Activated CD8-positive, alpha-beta memory T cell treated with anti-CD3 and anti-CD28 coated beads for 1 hour (primary cell): ENCODE data around the gene MYCBP2.
"Not testable (repeated sequence)": the region's sequence is repeated elsewhere in the genome, so short reads cannot be mapped to it uniquely, and the experiment has no call there.

Experiments
- DNase-seq, 2 donors: peaks; one replicate each; pipeline ENCODE4 v3.0.0-alpha.2; 2020; ENCODE audit warnings: low read depth in 1 of 2; ENCODE audit errors: extremely low read depth in 1 of 2

MYCBP2 gene

GRCh38 chr13:77326905-77327604 is at the start of gene MYCBP2:
TSS of gene MYCBP2 (minus strand) at chr13:77327094. CDS start at chr13:77326775, 319 bp downstream.
- peak; percentile 93 for DNase-seq

DNA sequence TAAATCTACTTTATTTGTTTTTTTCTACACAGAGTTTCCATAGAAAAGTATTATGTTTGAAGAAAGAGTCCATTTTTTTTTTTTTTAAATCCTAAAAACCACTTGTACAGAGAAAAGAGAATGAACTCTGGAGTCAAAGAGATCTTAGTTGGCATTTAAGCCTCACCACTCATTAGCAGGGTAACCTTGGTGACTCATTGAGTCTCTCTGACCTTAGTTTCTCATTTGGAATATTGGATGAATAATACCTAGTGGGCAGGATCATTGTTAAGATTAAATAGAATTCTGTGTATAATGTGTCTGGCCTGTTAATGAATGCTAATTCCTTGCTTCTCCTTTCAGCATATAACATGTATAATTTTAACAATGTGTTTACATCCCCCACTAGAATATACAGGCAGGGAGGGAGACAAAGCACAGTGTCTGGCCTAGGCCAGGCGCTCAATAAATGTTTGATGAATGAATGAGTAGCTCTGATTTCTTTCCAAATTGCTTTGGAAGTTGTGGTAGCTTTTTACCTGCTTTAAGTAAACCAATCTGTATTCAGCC is 48.7 kb upstream of the MYCBP2 start:
- DNase-seq = no peak

DNA sequence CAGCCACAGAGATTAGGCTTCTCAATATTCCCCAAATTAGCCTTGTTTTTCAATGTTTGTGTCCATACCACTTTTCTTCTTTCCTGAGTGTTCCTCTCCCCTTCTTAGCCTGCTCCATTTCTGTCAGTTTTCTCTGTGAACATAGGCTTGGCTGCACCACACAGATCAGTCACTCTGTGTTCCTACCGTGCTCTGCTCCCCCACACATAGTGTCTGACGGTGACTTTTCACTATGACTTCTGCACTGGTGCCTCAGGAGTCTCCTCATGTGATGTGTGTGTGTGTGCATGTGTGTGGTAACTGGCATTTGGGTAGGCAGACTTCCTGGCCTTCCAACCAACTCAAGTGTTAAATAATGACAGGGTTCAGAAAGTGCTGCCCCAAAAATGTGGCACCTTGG is 47.9 kb upstream of the MYCBP2 start:
- no peak for DNase-seq

- no peak for DNase-seq
These were observed 47.4 kb upstream of the MYCBP2 start for GRCh38 chr13:77374339-77374738.

DNA sequence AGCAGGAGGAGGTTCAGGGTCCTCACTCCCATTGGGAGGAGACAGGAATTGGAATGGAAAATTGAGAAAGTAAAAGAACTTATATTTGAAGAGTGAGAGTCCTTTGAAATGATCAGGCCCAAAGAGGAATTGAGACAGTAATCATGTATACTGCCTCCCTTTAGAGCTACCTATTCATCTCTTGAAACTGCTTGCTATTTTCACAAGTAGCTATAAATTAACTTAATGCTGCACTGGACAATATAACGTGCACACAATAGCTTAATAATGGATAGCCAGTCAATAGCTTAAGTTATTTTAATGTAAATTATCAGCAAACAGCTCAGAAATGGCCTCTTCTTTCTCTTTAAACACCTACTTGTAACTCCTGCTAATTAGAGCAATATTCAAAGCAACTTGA is 46.6 kb upstream of the MYCBP2 start:
- DNase-seq = no peak

- no peak for DNase-seq
These were observed 45.4 kb upstream of the MYCBP2 start for GRCh38 chr13:77372275-77372674.

DNA sequence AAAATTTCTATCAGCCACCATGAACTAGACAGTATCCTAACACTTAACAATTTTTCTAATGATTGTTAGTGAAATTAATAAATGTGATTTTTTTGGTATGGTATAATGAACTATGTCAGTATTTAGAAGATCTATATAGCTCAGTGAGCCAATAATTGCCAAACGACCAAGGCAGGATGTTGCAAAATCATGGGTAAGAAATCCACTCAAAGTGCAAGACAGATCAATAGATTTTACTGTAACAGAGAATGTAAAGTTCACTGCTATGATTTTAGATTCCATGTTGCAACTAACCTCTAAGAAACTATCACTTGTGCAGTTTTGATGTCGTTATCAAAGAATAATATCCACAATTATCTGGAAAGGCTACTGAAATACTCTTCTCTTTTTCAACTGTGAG is 44.0 kb upstream of the MYCBP2 start:
- DNase-seq = no peak

GRCh38 chr13:77362166-77362565 is 35.3 kb upstream of the MYCBP2 start:
- no peak for DNase-seq

DNA sequence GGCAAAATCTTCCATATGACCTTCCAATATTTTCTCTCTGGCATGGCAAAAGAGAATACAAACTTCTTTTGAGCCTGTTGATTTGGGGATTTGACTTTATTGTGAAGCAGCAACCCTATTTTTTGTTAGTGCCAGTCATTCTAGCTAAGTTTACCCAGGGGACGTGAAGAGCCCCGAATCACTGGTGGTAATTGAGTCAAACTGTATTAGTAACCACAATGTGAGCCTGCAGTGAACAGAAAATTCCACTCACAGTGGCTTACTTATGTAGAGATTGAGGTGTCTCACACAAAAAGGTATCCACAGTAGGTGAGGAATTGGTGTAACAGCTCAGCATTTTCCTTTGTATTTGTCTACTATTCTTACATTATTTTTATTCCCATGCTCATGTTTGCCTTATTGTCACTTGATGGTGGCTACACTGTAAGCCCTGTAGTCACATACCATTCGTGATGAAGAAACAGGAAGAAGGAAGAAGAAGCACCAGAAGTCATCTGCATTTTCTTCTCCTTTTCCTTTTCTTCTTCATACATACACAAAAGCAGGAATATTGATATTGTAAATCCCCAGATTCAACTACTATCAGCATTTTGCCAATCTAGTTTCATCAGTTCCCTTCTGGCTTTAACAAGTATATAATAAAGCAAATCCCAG is 33.3 kb upstream of the MYCBP2 start:
- no peak for DNase-seq

GRCh38 chr13:77359171-77359570 is 32.3 kb upstream of the MYCBP2 start:
- DNase-seq = no peak

- no peak for DNase-seq
These were observed 31.1 kb upstream of the MYCBP2 start for GRCh38 chr13:77358001-77358400.

DNA sequence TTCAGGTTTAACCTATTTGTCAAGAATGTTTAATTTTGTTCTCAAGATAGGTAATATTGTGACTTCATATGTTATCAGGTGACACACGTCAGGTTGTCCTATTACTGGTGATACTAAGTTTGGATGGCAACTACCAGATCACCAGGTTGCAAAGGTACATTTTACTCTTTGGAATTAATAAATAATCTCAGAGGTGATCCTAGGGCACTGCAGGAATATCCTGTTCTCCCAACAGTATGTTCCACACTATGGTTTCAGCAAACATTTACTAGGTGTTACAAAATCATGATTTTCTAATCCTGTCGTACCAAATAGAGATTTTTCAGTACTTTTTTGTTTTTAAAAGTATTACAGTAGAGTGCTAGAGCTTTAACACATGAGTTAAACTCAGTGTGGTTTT is 29.3 kb upstream of the MYCBP2 start:
- no peak for DNase-seq

DNA sequence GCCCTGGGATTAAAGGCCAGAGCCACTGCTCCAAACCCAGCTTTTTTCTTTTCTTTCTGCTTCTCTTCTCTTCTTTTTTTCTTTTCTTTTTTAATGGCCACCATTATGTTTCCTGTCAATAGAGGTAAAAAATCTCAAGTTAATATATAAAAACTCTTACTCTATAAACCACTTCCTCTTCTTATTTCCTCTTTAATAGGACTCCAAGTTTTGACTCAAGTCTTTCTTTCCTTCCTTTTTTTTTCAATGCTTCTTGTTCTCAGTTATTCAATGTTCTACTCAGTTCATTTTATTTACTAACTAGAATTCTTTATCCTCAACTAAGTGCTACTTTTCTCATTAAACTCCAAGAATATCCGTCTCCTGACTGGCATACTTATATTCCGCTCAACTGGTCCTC is 27.1 kb upstream of the MYCBP2 start:
- DNase-seq = no peak

DNA sequence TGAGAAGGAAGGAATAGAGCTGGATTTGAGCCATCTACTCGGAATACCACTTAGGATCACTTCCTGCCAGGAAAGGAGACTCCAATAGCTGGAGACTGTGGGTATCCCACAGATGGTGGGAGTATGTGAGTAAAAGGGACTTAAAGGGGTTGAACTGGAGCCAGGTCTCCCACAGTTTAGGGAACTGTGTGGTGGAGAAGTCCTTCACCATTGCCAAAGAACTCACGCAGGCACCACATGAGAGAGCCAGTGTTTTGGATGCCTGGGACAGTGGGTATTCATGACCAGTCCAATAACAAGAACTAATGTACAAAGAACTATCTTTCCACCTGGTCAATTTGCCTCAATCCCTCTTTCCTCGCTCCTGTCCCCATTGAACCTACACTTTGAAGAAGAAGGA is 24.4 kb upstream of the MYCBP2 start:
- DNase-seq = no peak

DNA sequence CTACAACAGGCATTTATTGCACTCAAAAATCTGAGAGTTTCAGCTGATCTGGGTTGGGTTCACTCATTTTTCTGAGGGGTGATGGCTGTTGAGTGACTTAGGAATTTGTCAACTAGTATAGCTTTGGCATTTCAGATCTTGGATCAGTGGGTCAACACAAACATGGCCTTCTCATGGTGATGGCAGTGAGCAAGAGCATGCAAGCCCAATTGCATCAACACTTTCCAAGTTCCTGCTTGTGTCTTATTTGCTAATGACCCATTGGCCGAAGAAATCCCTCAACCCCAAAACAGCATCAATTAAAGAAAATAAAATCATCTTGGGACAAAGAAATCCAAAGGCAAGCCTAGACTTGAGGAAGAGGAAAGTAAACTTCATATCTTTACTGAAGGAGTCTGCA is 23.9 kb upstream of the MYCBP2 start:
- no peak for DNase-seq

DNA sequence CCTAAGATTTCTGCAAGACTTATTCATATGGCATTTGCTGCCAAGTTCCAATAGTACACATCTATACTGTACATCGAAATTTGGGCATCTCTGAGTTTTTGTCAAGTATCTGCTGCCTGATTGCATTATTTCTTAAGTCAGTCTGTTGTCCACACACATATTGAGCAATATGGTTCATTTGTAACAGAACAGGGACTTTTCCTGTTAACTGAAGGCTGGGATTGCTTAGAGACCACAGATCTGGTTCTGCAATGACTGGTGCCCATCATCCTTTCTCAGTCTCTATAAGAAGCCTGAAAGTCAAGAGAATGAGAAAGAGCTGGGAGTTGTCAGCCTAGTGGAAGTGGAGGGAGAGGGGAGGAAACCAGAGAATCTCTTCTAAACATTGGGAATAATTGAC is 22.5 kb upstream of the MYCBP2 start:
- DNase-seq = no peak

- not testable (repeated sequence) for DNase-seq
These were observed 20.5 kb upstream of the MYCBP2 start for GRCh38 chr13:77347351-77347750.

DNA sequence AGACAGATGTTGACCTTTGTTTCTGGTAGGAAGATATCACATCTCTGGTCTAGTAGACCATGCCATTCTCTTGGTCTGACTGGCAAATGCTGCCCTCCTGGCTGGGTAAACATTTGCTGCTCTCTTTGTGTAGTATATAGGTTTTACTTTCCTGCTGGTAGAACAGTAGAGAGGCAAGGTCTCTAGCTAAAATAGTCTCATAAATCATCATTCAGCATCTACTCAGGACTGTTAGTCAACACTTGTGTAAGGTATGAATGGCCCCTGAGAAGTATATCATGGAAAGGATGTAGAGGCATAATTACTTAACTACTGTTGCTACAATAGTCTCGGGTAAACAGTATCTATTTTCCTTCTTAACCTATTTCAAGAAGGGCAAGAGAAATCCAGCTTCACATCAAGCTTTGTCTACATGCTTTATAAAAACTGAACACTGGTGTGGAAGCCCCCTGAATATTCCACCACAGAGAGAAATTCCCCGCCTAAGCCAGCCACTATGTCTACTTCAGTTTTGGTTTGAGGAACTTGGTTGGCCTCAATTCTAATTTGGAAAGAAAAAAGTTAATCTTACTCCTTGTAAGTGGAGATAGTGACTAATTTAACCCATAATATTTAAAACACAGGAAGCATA is 18.4 kb upstream of the MYCBP2 start:
- DNase-seq = no peak

- DNase-seq = no peak
These were observed 16.9 kb upstream of the MYCBP2 start for GRCh38 chr13:77343841-77344240.

DNA sequence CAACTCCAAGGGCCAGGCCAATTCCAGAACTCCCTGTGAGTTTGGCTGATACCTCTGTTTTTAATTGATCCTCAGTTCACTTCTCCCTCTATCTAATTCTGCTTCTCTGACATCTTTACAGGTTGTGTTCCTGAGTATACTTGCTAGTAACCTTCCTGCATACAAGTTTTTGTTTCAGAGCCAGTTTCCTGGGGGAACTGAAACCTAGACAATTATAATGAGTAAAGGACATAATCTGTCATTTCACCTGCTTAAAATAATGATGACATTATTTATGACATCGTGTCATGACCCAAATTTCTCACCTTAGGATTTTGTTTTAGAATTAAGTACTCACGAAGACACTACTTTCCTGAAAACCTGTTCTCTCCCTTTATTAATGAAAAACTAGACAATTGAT is 12.5 kb upstream of the MYCBP2 start:
- DNase-seq = no peak

DNA sequence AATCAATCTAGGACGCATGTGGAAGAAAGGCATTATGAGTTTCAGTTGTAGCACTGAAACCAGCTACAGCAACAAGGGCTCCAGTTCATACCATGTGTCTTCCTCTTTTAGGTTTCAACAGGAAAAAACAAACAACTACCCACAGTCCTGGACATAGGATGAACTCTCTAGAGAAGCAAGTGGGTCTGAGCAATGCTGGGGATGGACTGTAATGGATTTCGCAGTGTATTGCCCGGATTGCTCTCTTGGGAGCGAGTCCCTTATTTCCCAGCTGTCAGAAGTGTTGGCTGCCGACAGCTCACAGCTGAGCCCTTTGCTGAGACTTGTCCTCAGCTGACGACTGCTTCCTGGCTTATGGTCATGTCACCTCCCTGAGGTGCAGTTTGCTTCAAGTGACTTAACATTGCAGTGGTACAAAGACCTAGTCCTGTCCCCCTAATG is 12.1 kb upstream of the MYCBP2 start:
- DNase-seq = no peak

- no peak for DNase-seq
These were observed 11.4 kb upstream of the MYCBP2 start for GRCh38 chr13:77338329-77338728.
